Activated CD4-positive, CD25-positive, alpha-beta regulatory T cell treated with anti-CD3 and anti-CD28 coated beads, Interleukin-2, amount 50 U/mL, for 16 hours (primary cell): Measurements from ENCODE around the gene NR2F2.

ENCODE experiments used
- DNase-seq: peaks from one replicate; pipeline ENCODE4 v3.0.0-alpha.2; 2020; ENCODE audit warnings: low read depth, low spot score

Gene NR2F2

DNA sequence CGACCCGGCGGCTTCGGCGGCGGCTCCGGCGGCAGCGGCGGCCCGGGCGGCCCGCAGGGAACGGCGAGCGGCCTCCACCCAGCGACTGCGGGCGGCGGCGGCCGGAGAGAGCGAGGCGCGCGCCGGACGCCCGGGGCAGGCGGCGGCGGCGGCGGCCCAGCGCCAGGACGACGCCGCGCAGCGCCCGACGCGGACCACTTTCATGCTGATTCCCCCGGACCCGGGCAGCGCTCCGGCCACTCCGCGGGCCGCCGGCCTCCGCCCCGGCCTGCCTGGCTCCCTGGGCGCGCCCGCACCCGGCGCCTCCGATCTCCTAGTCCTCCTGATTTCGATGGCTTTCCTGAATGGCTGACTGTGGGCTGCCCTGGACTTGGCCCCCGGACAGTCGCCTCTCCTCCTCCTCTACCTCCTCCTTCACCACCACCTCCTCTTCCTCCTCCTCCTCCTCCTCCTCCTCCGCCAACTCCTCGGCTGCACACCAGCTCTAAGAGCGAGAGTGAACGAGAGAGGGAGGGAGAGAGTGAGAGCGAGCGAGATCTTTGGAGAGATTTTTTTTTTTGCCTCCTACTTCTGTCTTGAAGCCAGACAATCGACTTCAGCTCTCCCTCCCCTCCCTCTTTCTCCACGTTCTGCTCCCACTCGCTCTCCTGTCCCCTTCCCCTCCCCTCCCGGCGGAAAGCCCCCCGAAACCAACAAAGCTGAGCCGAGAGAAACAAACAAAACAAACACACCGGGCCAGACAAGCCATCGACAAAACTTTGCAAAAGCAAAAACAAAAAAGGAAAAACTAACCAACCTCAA, 844 bp downstream of the NR2F2 start:
- DNase-seq: no peak

DNA sequence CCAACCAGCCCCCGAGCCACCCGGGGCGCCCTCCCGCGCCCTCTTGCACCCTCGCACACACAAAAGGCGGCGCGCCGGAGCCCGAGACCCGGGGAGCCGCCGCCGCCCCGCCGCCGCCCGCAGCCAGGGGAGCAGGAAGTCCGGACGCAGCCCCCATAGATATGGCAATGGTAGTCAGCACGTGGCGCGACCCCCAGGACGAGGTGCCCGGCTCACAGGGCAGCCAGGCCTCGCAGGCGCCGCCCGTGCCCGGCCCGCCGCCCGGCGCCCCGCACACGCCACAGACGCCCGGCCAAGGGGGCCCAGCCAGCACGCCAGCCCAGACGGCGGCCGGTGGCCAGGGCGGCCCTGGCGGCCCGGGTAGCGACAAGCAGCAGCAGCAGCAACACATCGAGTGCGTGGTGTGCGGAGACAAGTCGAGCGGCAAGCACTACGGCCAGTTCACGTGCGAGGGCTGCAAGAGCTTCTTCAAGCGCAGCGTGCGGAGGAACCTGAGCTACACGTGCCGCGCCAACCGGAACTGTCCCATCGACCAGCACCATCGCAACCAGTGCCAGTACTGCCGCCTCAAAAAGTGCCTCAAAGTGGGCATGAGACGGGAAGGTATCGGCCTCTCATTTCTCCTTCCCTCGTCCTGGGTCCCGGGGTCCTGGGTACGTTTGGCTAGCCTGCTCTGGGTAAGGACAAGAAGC, 1.6 kb downstream of the NR2F2 start:
- DNase-seq: no peak

DNA sequence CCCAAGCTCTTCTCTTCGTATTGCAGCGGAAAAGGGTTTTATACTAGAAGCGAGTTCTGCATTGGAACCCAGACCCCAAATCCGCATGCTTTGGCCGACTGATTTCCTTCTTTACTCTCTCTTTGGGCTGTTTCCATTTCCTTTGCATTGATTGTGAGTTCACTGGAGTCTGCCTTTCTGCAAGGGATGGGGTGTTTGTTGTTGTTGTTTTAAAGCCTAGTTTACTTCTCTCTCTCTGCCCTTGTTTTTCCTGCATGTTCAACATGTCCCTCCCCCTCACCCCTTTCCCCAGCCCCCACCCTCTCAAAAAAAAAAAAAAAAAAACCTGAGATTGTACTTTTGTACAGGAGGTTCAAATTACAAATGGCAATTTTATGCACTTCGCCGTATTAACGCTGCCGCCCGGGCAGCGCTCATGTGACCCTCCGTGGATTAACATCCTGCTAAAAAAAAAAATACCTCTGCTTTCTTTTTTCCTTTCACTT, 2.2 kb downstream of the NR2F2 start:
- no peak for DNase-seq

DNA sequence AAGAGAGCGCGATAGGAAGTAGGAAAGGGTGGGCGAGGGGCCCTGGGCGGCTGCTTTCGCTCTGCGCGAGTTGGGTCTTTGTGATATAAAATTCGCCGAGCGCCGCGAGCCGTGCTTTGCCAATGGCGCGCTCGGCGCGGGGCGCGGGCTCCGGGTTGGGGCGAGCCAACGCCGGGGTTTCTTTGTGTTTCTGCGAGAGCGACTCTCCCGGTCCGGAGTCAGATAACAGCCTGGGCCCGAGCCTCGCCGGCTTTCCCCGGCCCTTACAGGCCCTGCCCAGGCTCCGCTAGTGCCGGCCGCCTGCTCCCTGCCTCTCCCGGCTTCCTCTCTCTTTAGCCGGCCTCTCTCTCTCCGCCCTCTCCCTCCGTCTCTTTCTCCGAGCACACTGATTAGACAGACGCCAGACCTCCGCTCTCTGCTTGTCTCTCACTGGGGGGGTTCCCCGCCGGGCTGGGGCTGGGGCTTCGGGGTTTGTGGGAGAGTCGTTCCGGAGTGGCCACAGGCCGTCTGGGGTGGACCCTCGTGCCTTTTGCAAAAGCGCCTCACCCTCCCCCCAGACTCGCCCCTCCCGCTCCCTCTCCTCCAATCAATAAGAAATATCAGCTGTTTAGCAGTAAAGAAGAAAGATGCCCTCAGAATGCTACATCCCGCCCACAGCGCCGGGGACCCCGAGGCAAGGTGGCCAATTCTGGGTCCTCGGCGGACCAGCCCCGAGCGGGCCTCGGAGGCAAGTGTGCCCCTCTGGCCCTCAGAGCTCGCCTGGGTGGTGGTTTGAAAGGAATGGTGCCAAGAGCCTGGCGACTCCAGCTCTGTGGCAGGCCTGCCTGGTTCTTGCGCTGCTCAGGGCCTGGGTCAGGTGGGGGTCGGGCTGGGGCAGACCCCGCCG, 2.9 kb downstream of the NR2F2 start:
- DNase-seq: no peak

DNA sequence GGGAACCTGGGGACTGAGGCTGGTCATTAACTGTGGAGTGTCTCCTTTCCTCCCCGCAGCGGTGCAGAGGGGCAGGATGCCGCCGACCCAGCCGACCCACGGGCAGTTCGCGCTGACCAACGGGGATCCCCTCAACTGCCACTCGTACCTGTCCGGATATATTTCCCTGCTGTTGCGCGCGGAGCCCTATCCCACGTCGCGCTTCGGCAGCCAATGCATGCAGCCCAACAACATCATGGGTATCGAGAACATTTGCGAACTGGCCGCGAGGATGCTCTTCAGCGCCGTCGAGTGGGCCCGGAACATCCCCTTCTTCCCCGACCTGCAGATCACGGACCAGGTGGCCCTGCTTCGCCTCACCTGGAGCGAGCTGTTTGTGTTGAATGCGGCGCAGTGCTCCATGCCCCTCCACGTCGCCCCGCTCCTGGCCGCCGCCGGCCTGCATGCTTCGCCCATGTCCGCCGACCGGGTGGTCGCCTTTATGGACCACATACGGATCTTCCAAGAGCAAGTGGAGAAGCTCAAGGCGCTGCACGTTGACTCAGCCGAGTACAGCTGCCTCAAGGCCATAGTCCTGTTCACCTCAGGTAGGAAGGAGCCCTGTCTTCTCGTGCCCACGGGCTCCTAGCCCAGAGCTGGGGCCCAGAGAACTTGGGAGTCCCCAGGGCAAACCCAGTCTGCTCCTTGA, 3.7 kb downstream of the NR2F2 start:
- DNase-seq: no peak

DNA sequence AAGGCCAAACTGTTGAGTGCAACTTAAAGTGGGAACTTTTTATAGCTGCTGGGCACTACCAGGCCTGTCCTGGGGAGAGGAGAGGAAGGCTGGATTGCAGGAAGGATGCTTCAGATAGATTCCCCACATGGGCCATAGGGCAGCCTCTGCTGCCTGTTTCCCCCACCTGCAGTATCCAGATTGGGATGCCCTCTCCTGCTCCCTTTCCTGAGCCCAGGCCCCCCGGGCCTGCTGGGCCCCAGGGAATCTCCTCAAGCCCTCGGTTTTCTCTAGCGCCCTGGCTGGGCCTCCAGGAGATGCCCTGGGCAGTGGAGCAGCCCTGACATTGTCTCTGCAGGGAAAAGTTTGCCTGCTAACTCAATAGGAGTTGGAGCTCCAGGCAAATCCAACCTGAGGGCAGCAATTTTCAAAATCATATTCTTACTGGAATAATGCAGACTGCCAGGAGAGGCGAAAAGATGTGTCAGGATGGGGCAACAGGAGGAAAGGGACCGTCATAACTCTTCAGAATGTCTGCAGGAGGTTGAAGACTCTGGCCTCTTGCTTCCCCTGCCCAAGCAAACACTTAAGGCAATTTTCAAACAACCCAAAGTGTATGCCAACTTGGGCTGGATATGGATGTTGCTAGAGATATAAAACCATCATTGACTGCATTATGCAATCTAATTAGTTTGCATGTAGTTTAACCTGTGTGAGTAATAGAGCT, 4.4 kb downstream of the NR2F2 start:
- no peak for DNase-seq

DNA sequence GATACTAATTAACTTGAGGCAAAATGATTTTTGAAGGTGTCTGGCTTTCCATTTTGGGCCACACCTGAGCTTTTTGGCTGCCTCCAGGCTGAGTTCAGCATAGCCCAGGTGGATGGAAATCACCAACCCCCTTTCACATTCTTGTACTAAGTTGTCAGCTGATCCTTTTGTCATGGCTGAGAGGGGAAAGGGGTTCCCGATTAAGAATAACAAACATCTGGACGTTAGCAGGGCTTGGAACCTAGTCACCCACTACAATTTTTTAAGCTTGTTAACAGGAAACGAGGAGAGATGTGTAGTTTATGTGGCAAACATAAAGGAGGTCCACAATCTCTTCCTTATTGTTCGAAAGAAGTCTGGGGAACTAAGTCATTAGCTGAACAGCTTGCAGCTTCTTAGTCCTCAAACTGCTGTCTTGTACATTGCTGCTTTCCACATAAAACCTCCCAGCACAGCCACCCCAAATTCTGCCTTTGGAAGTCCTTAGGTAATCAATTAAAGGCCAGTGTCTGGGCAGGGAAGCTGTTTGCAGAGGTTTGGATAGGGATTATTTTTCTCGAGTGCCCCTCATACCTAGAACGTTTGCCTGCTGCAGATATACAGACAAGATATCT, 5.0 kb downstream of the NR2F2 start:
- DNase-seq: no peak

DNA sequence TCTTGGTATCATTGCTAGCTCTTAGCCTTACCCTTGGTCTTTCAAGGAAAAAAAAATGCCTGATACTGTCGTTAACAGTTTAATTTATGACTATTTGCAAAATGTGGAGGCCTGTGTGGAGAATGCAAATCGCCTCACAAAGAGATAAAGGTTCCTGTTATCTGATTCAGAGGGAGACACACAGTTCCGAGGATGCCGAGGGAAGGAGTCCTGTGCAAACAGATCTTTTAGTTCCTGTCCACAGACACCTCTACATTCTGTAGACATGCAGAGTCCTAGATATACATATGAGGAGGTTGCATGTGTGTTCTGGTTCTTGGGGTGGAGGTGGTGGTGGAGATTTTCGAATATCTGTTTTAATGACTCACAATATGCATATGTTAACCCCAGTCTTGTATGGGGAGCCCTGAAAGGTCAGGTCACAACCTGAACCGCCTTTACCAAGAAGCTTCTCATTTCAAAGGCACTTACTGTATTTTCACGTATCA, 5.7 kb downstream of the NR2F2 start:
- no peak for DNase-seq

DNA sequence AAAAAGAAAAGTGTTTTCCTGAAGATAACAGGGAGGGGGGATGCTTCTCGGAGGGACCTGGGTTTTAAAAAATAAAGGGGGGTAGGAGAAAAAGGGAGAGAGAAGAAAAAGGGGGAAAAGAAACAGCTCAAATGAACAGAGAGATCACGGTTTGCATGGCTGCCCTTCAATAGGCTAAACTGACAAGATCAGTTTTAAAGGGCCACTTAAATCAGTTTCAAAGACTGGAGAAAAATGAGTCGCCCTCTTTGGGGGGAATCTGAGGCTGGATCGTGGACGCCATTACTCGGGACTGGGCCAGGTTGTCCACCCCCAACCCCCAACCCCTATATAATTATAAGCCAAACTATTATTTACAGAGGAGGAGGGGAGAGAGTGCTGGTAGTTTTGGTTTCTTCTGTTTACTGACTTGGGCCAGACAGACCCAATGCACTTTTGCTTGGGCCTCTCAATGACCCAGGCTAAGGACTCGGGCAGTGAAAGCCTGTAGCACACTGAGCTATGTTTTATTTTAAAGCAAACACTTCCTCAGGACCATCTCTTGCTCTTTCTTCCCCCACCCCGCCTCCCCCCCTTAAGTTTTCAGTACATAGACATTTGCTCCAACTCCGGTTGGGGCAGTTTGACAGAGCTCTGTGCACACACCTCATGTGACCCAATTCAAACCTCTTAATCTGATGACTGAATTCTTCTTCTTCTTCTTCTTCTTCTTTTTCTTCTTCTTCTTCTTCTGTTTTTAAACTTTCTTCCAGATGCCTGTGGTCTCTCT, 6.3 kb downstream of the NR2F2 start:
- no peak for DNase-seq

DNA sequence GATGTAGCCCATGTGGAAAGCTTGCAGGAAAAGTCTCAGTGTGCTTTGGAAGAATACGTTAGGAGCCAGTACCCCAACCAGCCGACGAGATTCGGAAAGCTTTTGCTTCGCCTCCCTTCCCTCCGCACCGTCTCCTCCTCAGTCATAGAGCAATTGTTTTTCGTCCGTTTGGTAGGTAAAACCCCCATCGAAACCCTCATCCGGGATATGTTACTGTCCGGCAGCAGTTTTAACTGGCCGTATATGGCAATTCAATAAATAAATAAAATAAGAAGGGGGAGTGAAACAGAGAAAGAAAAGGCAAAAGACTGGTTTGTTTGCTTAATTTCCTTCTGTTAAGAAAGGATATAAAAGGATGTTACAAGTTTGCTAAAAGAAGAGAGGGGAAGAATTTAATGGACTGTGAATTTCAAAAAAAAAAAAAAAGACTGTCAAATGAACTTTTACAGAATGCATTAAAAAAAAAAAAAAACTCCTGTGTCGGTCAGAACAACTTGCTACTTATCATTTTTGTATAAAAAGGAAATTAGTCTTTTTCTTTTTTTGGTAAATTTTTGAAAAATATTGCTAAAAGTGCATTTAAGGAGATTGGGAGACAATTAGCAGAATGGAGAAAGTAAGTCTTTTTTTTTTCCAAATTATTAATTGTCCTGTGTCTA, 7.0 kb downstream of the NR2F2 start:
- DNase-seq: no peak

DNA sequence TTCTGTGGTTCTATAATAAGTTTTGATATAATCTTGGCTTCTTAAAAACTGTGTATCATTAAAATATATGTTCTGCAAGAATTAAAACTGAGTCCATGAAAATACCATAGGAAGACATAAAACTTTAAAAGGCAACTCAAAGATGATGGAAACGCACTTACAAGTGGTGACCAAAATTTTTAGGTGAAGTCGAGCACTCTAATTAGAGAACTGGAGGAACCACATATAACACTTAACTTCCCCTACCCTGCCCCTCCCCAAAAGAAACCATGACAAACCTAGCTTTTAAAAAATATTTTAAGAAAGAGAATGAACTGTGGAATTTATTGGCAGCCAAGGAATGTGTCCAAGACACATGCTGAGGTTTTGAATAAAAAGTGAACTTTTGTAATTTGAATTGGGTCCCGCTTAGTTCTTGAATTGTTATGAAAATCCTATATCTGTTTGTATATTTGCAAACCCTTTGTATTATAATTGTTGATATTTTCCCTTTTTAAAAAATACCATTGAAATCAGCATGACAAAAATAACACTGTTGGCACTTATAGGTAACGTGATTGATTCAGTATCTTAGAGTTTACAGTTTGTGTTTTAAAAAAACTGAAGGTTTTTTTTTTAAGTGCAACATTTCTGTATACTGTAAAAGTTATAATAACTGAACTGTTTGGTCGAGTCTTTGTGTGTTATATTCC, 7.7 kb downstream of the NR2F2 start:
- no peak for DNase-seq

DNA sequence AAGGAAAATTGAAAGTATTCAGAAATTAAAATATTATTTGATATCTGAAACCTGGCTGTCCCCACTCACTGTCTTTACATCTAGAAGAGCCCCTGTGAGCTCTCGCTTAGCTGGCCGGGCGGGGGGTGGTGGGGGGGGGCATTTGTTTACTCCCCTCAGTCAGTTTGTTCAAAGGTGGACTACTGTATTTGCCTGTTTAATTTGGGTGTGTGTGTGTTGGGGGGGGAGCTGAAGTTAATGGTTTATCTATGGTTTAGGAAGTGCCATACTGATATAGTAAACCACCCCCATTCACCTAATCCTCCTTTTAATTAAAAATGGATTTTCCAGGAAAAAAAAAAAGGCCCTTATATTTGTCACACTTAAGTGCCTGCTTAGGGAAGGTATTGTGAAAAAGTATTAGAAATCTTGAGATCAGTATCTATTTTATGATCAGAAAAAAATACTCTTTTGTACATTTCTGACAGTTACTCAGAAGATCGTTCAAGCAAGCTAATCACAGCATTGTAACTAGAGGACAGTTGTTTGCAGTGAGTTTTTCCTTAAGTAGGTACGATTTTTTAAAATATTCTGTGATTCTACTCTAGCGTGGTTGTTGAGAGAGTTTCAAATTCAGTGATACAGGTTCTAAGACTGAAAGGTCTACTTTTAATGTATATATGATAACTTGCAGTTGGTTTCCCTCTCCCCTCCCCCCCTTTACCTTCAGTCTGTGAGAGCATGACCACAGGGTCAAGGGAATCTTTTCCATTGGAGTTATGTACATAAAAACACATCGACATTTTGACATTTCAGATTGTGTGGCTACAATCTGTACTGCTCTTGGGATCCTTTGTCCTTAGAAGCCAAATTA, 8.5 kb downstream of the NR2F2 start:
- no peak for DNase-seq

DNA sequence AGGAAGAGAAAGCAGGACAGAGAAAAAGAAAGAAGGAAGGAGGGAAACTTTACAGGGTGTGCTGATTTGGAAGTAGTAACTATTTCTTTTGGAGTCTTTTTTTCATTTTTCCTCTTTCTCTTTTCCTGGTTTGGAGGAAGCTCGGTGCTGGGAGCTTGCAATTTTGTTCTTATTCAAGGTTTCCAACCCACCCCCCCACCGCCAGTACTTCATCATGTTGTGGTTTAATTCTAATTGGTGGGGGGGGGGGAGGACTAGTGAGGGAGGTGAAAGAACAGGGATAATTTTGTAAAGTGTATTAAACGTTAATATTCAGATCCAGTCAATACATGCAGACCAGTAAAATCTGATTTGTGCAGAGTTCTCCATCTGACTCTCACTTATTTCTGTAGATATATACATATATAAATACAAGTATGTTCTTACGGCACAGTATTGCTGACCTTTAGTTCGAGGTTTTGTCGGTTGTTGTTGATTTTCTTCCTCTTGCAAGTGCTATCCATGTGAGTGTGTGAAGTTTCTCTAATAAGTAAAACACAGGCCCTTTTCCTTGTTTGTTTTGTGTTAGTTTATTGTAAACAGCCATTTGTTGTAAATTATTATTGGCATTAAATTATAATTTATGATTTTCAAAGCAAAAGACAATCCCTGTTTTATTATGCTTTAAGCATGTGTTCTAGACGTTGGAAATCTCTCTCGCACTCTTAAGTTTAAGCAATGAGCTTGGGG, 9.3 kb downstream of the NR2F2 start:
- DNase-seq: no peak

DNA sequence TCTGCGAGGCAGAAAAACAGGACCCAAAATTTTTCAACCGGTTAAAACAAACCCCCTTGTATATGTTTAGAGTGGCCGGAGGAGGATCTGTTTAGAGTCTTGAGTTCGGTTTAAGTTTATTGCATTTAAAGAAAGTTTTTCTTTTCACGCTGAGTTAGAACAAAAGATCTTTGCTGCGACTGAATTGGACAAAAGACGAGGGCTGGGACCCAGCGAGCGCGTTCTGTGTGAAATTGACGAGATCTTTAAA, 9.8 kb downstream of the NR2F2 start:
- no peak for DNase-seq

DNA sequence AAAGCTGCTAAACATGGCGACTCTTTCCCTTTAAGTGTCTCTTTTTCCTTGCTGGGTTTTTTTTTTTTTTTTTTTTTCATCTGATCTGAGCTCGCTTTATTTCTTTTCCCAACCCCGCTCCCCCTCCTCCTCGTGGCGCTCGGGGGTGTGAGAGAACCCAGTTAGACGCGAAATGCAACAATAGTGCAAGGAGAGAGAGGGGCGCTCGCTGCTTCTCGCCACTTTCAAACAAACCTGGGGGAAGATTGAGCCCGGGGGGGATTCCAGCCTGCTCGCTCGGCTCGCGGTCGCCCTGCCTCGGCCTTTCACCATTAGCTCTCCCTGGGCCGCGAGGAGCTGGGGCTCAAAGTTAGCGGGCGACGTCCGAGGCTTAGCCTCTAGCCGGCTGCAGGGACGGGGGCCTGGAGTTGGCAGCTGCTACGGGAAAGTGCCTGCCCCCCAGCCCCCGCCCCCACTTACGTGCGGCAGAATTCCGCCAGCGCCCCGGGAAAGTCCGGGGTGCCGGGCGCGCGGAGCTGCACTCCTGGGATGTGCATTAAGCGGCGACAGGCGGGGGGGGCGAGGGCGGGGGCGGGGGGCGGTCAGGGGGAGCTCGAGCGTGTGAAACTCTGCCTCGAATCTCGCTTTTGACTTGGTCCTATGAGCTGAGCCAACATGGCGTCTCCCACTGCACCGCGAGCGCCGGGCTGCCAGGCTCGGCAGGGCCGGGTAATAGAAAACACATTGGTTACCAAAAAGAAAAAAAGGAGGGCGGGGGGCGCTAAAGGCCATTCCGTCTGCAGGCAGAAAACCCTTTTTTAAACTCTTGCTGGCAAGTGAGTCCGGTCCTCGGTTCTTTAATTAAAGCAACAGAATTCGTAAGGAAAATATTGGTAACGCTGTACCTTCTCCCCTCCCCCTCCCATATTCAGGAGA, 10.4 kb downstream of the NR2F2 start:
- no peak for DNase-seq
